Measurements from ENCODE around the gene DYNC1I1. TPM values are rescaled to one million over a fixed set of nuclear protein-coding genes. Genes with fewer than 3 reads are reported as not detected.

DYNC1I1 gene
- total RNA-seq, 2 experiments from 2014 or later: 0.08 TPM; not detected in 1

DNA sequence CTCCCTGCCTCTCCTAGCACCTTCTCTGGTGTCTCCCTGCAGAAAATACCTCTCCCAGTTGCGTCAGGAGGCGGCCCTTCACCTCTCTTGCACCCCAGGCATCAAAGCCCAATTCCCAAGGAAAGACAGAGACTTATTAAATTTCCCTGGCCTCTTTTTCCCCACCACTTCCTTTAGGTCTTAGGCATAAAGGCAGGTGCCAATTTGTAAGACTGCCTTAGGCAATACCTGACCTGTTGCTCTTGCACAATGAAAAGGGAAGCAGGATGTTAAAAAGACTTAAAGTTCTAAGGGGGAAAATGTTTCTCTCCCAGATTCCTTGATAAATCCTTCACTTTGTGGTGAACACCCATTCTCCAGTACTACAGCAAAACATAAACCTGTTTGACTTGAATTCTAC, 362.9 kb downstream of the DYNC1I1 start:
- Histone ChIP-seq H3K27me3 (ENCODE audit: control insufficient read depth in 1 of 2, insufficient read depth in 2 of 2, low read length in 2 of 2) (no peaks in the 10 kb centered on the region), H3K4me1 (ENCODE audit: insufficient read depth, low read length) (no peaks in the 10 kb centered on the region), H3K4me3 (ENCODE audit: low read length) (no peak overlapping the region), H3K27ac (ENCODE audit: low read depth in 1 of 2, low read length in 2 of 2) (no peak overlapping the region), H3K36me3 (ENCODE audit: insufficient read depth, low read length) (peaks cover 15% of the 10 kb centered on the region), H3K9me3 (ENCODE audit: control insufficient read depth in 1 of 2, insufficient read depth in 1 of 2, low read length in 2 of 2) (no peaks in the 10 kb centered on the region)
- no peaks in the 10 kb centered on the region for H3K9me3 Mint-ChIP-seq
- ChIA-PET POLR2A (no interaction called here), CTCF (no interaction called here)
- no peaks in the 10 kb centered on the region for H3K4me1 Mint-ChIP-seq (ENCODE audit: low read depth)
- H3K4me3 Mint-ChIP-seq: no peak overlapping the region
- TF ChIP-seq, protein P1, sequence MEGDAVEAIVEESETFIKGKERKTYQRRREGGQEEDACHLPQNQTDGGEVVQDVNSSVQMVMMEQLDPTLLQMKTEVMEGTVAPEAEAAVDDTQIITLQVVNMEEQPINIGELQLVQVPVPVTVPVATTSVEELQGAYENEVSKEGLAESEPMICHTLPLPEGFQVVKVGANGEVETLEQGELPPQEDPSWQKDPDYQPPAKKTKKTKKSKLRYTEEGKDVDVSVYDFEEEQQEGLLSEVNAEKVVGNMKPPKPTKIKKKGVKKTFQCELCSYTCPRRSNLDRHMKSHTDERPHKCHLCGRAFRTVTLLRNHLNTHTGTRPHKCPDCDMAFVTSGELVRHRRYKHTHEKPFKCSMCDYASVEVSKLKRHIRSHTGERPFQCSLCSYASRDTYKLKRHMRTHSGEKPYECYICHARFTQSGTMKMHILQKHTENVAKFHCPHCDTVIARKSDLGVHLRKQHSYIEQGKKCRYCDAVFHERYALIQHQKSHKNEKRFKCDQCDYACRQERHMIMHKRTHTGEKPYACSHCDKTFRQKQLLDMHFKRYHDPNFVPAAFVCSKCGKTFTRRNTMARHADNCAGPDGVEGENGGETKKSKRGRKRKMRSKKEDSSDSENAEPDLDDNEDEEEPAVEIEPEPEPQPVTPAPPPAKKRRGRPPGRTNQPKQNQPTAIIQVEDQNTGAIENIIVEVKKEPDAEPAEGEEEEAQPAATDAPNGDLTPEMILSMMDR (IDR thresholded peaks at IDR 0.05): no peak
- ATAC-seq (ENCODE audit: poor library complexity) (no peak), DNase-seq (no peak)
- no peak overlapping the region for H3K27ac Mint-ChIP-seq
- intact Hi-C loops (cut with DNase I, micrococcal nuclease): no loop called here
- peaks cover 59% of the 10 kb centered on the region for H3K36me3 Mint-ChIP-seq (ENCODE audit: low read depth)
- H3K27me3 Mint-ChIP-seq: no peaks in the 10 kb centered on the region

DNA sequence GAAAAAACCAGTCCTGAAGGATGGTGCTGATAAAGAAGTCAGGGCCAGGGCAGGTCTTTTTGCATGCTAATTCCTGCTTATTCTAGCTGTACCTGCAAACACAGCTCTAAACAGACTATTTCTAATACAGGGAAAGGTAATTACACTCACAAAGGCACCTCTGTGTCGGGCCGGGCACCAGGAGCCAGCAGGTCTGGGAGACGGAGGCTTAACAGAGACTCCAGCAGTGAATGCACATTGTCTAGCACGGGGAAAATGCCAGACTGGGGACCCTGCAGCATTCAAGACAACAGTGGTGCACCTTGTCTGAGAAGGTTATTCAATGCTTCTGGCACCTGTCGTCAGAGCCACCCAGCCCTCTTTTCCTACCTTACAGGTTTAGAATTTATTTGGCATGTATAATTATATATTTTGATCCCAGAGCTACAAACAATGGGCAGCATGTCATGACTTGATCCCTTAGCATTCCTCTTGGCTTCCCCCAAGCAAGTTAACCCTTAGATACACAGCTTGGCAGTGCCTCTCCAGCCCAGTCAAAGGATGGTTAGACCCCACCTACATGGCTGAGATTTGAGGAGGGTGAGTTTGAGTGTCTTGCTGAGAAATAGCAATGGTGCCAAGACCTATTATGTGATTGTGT, 364.4 kb downstream of the DYNC1I1 start:
- DNase-seq (no peak), ATAC-seq (ENCODE audit: poor library complexity) (no peak)
- H3K4me3 ChIP-seq (ENCODE audit: low read length): no peak overlapping the region
- H3K9me3 ChIP-seq (ENCODE audit: control insufficient read depth in 1 of 2, insufficient read depth in 1 of 2, low read length in 2 of 2): no peaks in the 10 kb centered on the region
- intact Hi-C loops (cut with DNase I, micrococcal nuclease): no loop called here
- H3K27me3 ChIP-seq (ENCODE audit: control insufficient read depth in 1 of 2, insufficient read depth in 2 of 2, low read length in 2 of 2): no peaks in the 10 kb centered on the region
- TF ChIP-seq, protein P1 (IDR thresholded peaks at IDR 0.05): no peak
- H3K9me3 Mint-ChIP-seq: no peaks in the 10 kb centered on the region
- no peaks in the 10 kb centered on the region for H3K4me1 ChIP-seq (ENCODE audit: insufficient read depth, low read length)
- peaks cover 6% of the 10 kb centered on the region for H3K36me3 ChIP-seq (ENCODE audit: insufficient read depth, low read length)
- POLR2A ChIA-PET: no interaction called here
- peaks cover 51% of the 10 kb centered on the region for H3K36me3 Mint-ChIP-seq (ENCODE audit: low read depth)
- H3K27ac Mint-ChIP-seq: no peak overlapping the region
- no peak overlapping the region for H3K4me3 Mint-ChIP-seq
- no peak overlapping the region for H3K27ac ChIP-seq (ENCODE audit: low read depth in 1 of 2, low read length in 2 of 2)
- CTCF ChIA-PET: no interaction called here
- H3K4me1 Mint-ChIP-seq (ENCODE audit: low read depth): no peaks in the 10 kb centered on the region
- no peaks in the 10 kb centered on the region for H3K27me3 Mint-ChIP-seq

DNA sequence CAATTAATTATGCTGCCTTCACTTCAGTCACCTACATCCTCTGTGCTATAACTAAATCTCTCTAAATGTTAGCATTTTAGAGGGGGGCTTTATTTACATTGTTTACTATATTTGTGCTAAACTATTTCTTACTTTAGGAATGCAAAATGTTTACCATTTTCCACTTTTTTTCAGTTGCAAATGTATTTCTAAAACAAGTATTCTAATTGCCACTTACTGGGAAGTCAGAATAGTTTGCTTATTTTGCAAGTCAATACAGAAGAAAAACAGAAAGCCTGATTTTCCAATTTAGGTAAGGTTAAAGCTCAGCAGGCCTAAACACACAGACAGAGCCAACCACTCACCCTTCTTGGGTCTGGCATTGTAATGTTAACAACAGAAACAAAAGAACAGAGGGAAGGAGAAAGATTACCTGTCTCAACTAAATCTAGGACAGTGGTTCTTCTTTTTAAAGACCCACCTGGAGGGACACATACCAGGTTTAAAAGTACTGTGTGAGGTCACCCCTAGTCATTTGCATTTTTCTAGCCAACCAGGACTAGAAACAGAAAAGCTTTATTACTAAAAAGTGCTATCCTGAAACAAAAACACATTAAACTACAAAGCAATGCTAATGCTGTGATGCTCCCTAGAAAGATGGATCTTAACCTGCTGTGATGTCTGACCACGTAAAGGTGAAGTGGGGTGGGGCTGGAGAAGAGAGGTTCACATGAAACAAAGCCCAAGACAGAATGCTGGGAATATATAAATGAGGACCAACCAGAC, 371.3 kb downstream of the DYNC1I1 start:
- Mint-ChIP-seq H3K36me3 (ENCODE audit: low read depth) (peaks cover 55% of the 10 kb centered on the region), H3K27me3 (no peaks in the 10 kb centered on the region), H3K4me3 (no peak overlapping the region), H3K9me3 (no peaks in the 10 kb centered on the region), H3K27ac (no peak overlapping the region), H3K4me1 (ENCODE audit: low read depth) (no peaks in the 10 kb centered on the region)
- no peaks in the 10 kb centered on the region for H3K27me3 ChIP-seq (ENCODE audit: control insufficient read depth in 1 of 2, insufficient read depth in 2 of 2, low read length in 2 of 2)
- ATAC-seq (ENCODE audit: poor library complexity) (no peak), DNase-seq (no peak)
- no peaks in the 10 kb centered on the region for H3K4me1 ChIP-seq (ENCODE audit: insufficient read depth, low read length)
- no peaks in the 10 kb centered on the region for H3K9me3 ChIP-seq (ENCODE audit: control insufficient read depth in 1 of 2, insufficient read depth in 1 of 2, low read length in 2 of 2)
- ChIA-PET POLR2A (no interaction called here), CTCF (no interaction called here)
- H3K27ac ChIP-seq (ENCODE audit: low read depth in 1 of 2, low read length in 2 of 2): no peak overlapping the region
- TF ChIP-seq, protein P1 (IDR thresholded peaks at IDR 0.05): no peak
- H3K36me3 ChIP-seq (ENCODE audit: insufficient read depth, low read length): peaks cover 18% of the 10 kb centered on the region
- H3K4me3 ChIP-seq (ENCODE audit: low read length): no peak overlapping the region
- intact Hi-C loops (cut with DNase I, micrococcal nuclease): no loop called here
